GM18499 (cell line): Measurements from ENCODE around the gene OR13A1.
"Not testable (repeated sequence)": the region's sequence is repeated elsewhere in the genome, so short reads cannot be mapped to it uniquely, and the experiment has no call there.

Experiments used
- ATAC-seq: cut with Tn5 transposase; IDR thresholded peaks from one replicate; pipeline ENCODE4 v1.9.1; 2021; ENCODE audit warnings: moderate number of reproducible peaks; ENCODE audit not compliant: insufficient read depth, unreplicated experiment

OR13A1 gene

GRCh38 chr10:45286980-45287379 is 28.4 kb downstream of the OR13A1 start:
- no peak for ATAC-seq

GRCh38 chr10:45282061-45282460 is 33.3 kb downstream of the OR13A1 start:
- no peak for ATAC-seq

GRCh38 chr10:45280113-45280760 is 35.2 kb downstream of the OR13A1 start:
- ATAC-seq = no peak

- ATAC-seq = no peak
These were observed 35.7 kb downstream of the OR13A1 start for GRCh38 chr10:45279682-45280081.

DNA sequence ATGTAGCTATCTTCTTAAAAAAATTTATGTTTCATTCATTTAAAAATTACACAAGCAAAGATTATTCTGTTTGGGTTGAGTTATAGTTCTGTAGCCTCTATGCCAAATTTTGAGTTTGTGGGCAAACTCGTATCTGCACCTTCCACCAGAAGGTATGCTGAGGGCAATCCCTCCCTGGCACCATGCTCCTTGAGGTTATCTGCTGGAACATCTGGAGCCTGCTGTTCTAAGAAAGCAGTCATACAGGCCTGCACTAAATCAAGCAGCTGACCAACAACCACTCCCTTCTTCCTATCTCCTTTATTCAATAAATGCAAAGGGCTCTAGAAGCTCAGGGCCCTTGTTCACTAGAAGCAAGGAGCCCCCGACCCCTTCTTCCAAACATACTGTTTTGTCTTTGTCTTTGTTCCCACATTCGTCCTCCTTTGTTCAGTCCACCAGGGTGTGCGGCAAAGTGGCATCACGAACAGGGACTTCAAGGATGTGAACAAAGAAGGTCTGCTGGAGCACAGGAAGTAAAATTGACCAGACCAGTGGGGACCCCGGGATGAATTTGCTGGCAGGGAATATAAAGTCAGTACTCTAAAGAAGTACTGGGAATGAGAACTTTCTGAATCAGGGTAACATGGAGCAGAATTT is 36.4 kb downstream of the OR13A1 start:
- ATAC-seq = no peak

DNA sequence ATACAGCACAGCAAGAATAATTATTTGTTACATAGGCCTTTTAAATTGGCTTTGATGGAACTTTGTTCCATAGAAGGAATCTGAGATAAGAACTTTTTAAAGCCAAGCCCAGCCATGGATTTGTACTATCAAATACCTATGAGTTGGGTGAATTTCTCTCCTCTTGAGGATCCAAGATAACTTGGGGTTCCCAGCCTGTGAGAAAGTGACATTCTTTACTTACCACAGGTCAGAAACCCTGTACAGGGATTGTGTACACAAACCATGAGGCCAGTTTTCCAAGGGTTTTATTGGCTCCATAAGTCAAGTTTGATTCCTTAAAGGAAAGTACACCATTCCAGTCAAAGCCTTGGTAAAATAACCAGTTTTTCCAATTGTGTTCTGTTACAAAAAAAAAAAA is 39.3 kb downstream of the OR13A1 start:
- ATAC-seq = not testable (repeated sequence)

- no peak for ATAC-seq
These were observed 41.0 kb downstream of the OR13A1 start for GRCh38 chr10:45274364-45274763.

GRCh38 chr10:45267777-45268176 is 47.6 kb downstream of the OR13A1 start:
- not testable (repeated sequence) for ATAC-seq

DNA sequence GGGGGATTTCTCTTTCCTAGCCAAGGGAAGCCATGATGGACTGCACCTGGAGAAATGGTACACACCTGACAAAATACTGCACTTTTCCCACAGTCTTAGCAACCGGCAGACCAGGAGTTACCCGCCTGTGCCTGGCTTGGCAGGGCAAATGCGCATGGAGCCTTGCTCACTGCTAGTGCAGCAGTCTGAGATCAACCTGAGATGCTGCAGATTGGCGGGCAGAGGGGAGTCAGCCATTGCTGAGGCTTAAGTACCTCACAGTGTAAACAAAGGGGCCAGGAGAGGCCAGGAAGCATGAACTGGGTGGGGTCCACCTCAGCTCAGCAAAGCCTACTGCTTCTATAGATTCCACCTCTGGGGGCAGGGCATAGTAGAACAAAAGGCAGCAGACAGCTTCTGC is 49.4 kb downstream of the OR13A1 start:
- no peak for ATAC-seq

- ATAC-seq = no peak
These were observed 53.5 kb downstream of the OR13A1 start for GRCh38 chr10:45261946-45262345.

DNA sequence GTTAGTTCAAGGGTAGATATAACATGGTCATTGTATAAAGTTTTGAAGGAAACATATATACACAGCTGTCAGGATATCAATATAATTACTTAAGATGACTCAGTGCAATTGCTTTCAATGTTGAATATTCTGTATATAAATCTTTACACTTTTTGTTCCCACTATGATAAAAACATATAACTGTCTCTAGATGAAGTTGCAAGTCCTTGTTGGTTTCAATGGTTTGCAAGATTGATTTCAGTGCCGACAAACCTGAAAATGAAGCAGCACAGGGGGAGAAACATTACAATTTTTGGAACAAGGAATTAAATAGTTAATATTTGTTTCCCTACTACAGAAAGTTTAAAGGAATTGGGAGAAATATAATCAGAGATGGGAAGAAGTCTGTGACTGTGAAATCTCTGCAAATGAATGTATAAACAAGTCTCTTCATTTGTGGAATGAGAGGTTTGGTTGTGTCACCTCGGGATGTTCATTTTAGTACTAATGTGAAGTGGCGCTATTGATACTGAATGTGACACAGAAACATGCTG is 54.1 kb downstream of the OR13A1 start:
- ATAC-seq = no peak

- ATAC-seq = not testable (repeated sequence)
These were observed 54.8 kb downstream of the OR13A1 start for GRCh38 chr10:45260635-45261034.

GRCh38 chr10:45259786-45260495 is 55.5 kb downstream of the OR13A1 start:
- not testable (repeated sequence) for ATAC-seq

DNA sequence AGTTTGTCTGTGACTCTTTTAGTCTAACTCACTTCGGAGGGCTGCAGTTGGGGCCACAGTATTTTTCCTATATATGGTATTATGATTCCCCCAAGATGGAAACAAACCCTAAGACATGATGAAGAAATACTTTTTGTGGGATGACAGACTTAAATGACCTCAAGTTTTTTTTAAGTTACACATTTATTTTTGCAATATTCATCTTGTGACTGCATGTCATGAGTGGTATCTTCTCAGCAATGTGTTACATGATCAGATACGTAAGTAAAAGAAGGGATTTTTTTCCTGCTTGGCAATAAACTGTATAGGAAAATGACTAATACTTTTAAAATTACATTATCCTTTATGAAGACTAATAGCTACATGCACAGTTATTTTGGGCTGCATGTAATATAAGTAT is 57.8 kb downstream of the OR13A1 start:
- no peak for ATAC-seq

- ATAC-seq = no peak
These were observed 59.2 kb downstream of the OR13A1 start for GRCh38 chr10:45256246-45256645.

DNA sequence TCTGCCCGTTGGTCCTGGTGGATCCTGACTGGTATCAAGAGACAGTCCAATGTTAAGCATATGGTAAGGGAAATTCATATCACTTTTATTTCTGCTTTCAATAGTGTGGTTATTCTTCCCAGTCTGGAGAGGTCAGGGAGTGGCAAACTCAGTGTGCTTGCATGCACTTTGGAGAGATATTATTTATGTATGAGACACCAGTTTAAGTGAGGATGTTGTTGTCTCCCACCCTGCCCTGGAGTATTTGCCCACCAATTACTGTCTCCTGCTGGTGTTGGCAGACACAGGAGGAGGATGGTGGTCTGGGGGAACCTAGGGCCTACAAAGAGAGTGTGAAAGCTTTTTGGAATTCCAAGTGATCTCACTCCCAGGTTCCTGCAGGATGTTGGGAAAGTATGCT is 59.7 kb downstream of the OR13A1 start:
- ATAC-seq = no peak

- ATAC-seq = no peak
These were observed 60.5 kb downstream of the OR13A1 start for GRCh38 chr10:45254892-45255291.

- ATAC-seq = no peak
These were observed 62.1 kb downstream of the OR13A1 start for GRCh38 chr10:45253183-45253914.
